Stimulated activated effector memory CD8-positive, alpha-beta T cell treated with anti-CD3 and anti-CD28 coated beads, Interleukin-12 subunit alpha, Interleukin-12 subunit beta, amount 100 ng/mL, for 72 hours (primary cell): ENCODE data around the gene RMDN3.

Source experiments
- ATAC-seq: fragments of 150-1000 bp; cut with Tn5 transposase; 2 replicates; pipeline ENCODE4 v1.10.0; 2021
- DNase-seq, 2 donors: peaks; one replicate each; pipeline ENCODE4 v3.0.0; 2021 to 2022; ENCODE audit warnings: low spot score in 2 of 2
- H3K27ac Mint-ChIP-seq: one replicate; pipeline ENCODE4 v1.8.0; 2022; ENCODE audit warnings: mild to moderate bottlenecking, mixed read lengths
- H3K36me3 Mint-ChIP-seq: one replicate; pipeline ENCODE4 v1.8.0; 2022; ENCODE audit warnings: mild to moderate bottlenecking, mixed read lengths
- H3K4me1 Mint-ChIP-seq: one replicate; pipeline ENCODE4 v1.8.0; 2022; ENCODE audit warnings: mixed read lengths
- H3K4me3 Mint-ChIP-seq: one replicate; pipeline ENCODE4 v1.8.0; 2022; ENCODE audit warnings: mild to moderate bottlenecking, mixed read lengths
- H3K9me3 Mint-ChIP-seq: one replicate; pipeline ENCODE4 v1.8.0; 2022; ENCODE audit warnings: mixed read lengths

The RMDN3 gene

GRCh38 chr15:40754883-40755811 is at the start of gene RMDN3:
RMDN3 (minus strand) TSS chr15:40755254; CDS start chr15:40754783, 471 bp downstream.
- no peaks in the 10 kb centered on the region for H3K9me3 Mint-ChIP-seq
- H3K4me3 Mint-ChIP-seq = peak within 1 kb of the TSS; percentile 90
- peak within 1 kb of the TSS; percentile 98 for H3K27ac Mint-ChIP-seq
- H3K4me1 Mint-ChIP-seq = peaks cover 40% of the 10 kb centered on the region
- peaks cover 39% of the 10 kb centered on the region for H3K36me3 Mint-ChIP-seq
- ATAC-seq (peak; percentile 94), DNase-seq (peak; percentile 92 to 96)

- peak overlapping the region; percentile 26 for H3K27ac Mint-ChIP-seq
- H3K36me3 Mint-ChIP-seq = peaks cover 46% of the 10 kb centered on the region
- H3K4me3 Mint-ChIP-seq = no peak overlapping the region
- peaks cover 37% of the 10 kb centered on the region for H3K4me1 Mint-ChIP-seq
- ATAC-seq (no peak), DNase-seq (no peak)
- H3K9me3 Mint-ChIP-seq = no peaks in the 10 kb centered on the region
Observed at GRCh38 chr15:40803688-40804087, 48.6 kb upstream of the RMDN3 start.

GRCh38 chr15:40803076-40803475 is 48.0 kb upstream of the RMDN3 start:
- no peak overlapping the region for H3K27ac Mint-ChIP-seq
- H3K4me3 Mint-ChIP-seq = no peak overlapping the region

GRCh38 chr15:40799523-40799922 is 44.5 kb upstream of the RMDN3 start:
- Mint-ChIP-seq H3K27ac (peak overlapping the region; percentile 32), H3K9me3 (no peaks in the 10 kb centered on the region), H3K4me3 (no peak overlapping the region), H3K4me1 (peaks cover 37% of the 10 kb centered on the region), H3K36me3 (peaks cover 51% of the 10 kb centered on the region)
- ATAC-seq (no peak), DNase-seq (no peak)

More at GRCh38 chr15:40803076-40803475, 48.0 kb upstream of the RMDN3 start:
- H3K4me1 Mint-ChIP-seq = peaks cover 37% of the 10 kb centered on the region
- DNase-seq = no peak
- H3K36me3 Mint-ChIP-seq = peaks cover 52% of the 10 kb centered on the region
- no peak for ATAC-seq
- no peaks in the 10 kb centered on the region for H3K9me3 Mint-ChIP-seq

- DNase-seq (no peak), ATAC-seq (no peak)
- H3K36me3 Mint-ChIP-seq = peaks cover 55% of the 10 kb centered on the region
- H3K27ac Mint-ChIP-seq = no peak overlapping the region
- no peak overlapping the region for H3K4me3 Mint-ChIP-seq
- no peaks in the 10 kb centered on the region for H3K9me3 Mint-ChIP-seq
- H3K4me1 Mint-ChIP-seq = peaks cover 39% of the 10 kb centered on the region
Observed at GRCh38 chr15:40796512-40796911, 41.5 kb upstream of the RMDN3 start.

- DNase-seq (no peak), ATAC-seq (no peak)
- H3K36me3 Mint-ChIP-seq = peaks cover 50% of the 10 kb centered on the region
- H3K27ac Mint-ChIP-seq = peak overlapping the region; percentile 3
- H3K4me3 Mint-ChIP-seq = no peak overlapping the region
- peaks cover 34% of the 10 kb centered on the region for H3K4me1 Mint-ChIP-seq
- no peaks in the 10 kb centered on the region for H3K9me3 Mint-ChIP-seq
Observed at GRCh38 chr15:40796041-40796440, 41.0 kb upstream of the RMDN3 start.

GRCh38 chr15:40793216-40793989 is 38.3 kb upstream of the RMDN3 start:
- DNase-seq = peak in 1 of 2 donors; percentile 74
- peak overlapping the region; percentile 20 for H3K27ac Mint-ChIP-seq
- H3K36me3 Mint-ChIP-seq = peaks cover 35% of the 10 kb centered on the region
- peaks cover 32% of the 10 kb centered on the region for H3K4me1 Mint-ChIP-seq
- H3K9me3 Mint-ChIP-seq = no peaks in the 10 kb centered on the region
- H3K4me3 Mint-ChIP-seq = no peak overlapping the region
- ATAC-seq = peak; percentile 93

- DNase-seq = no peak
- no peak for ATAC-seq
- no peak overlapping the region for H3K4me3 Mint-ChIP-seq
- peaks cover 25% of the 10 kb centered on the region for H3K36me3 Mint-ChIP-seq
- H3K4me1 Mint-ChIP-seq = peaks cover 34% of the 10 kb centered on the region
- H3K9me3 Mint-ChIP-seq = no peaks in the 10 kb centered on the region
- no peak overlapping the region for H3K27ac Mint-ChIP-seq
Observed at GRCh38 chr15:40792394-40792793, 37.3 kb upstream of the RMDN3 start.

- no peak for ATAC-seq
- Mint-ChIP-seq H3K9me3 (no peaks in the 10 kb centered on the region), H3K27ac (no peak overlapping the region), H3K36me3 (peaks cover 25% of the 10 kb centered on the region), H3K4me3 (no peak overlapping the region), H3K4me1 (peaks cover 37% of the 10 kb centered on the region)
- DNase-seq = no peak
Observed at GRCh38 chr15:40790718-40791117, 35.7 kb upstream of the RMDN3 start.

GRCh38 chr15:40789999-40790398 is 34.9 kb upstream of the RMDN3 start:
- Mint-ChIP-seq H3K4me1 (peaks cover 37% of the 10 kb centered on the region), H3K9me3 (no peaks in the 10 kb centered on the region), H3K36me3 (peaks cover 25% of the 10 kb centered on the region), H3K27ac (peak overlapping the region; percentile 84), H3K4me3 (no peak overlapping the region)
- ATAC-seq (no peak), DNase-seq (no peak)

- Mint-ChIP-seq H3K4me1 (peaks cover 37% of the 10 kb centered on the region), H3K4me3 (no peak overlapping the region), H3K27ac (peak overlapping the region; percentile 84), H3K9me3 (no peaks in the 10 kb centered on the region), H3K36me3 (peaks cover 25% of the 10 kb centered on the region)
- ATAC-seq (no peak), DNase-seq (no peak)
Observed at GRCh38 chr15:40789119-40789518, 34.1 kb upstream of the RMDN3 start.

- no peaks in the 10 kb centered on the region for H3K9me3 Mint-ChIP-seq
- peak overlapping the region; percentile 72 for H3K27ac Mint-ChIP-seq
- DNase-seq (no peak), ATAC-seq (peak; percentile 31)
- peaks cover 21% of the 10 kb centered on the region for H3K36me3 Mint-ChIP-seq
- no peak overlapping the region for H3K4me3 Mint-ChIP-seq
- H3K4me1 Mint-ChIP-seq = peaks cover 31% of the 10 kb centered on the region
Observed at GRCh38 chr15:40787991-40788390, 32.9 kb upstream of the RMDN3 start.

- Mint-ChIP-seq H3K4me1 (peaks cover 35% of the 10 kb centered on the region), H3K27ac (peak overlapping the region; percentile 72), H3K9me3 (no peaks in the 10 kb centered on the region), H3K4me3 (no peak overlapping the region), H3K36me3 (peaks cover 18% of the 10 kb centered on the region)
- ATAC-seq = peak; percentile 81
- DNase-seq = no peak
Observed at GRCh38 chr15:40787344-40787841, 32.3 kb upstream of the RMDN3 start.

- no peak for ATAC-seq
- no peak for DNase-seq
- Mint-ChIP-seq H3K4me1 (peaks cover 36% of the 10 kb centered on the region), H3K27ac (no peak overlapping the region), H3K36me3 (peaks cover 21% of the 10 kb centered on the region), H3K4me3 (no peak overlapping the region), H3K9me3 (no peaks in the 10 kb centered on the region)
Observed at GRCh38 chr15:40785814-40786213, 30.8 kb upstream of the RMDN3 start.

- no peak overlapping the region for H3K27ac Mint-ChIP-seq
- H3K4me3 Mint-ChIP-seq = no peak overlapping the region
- no peak for DNase-seq
- H3K36me3 Mint-ChIP-seq = peaks cover 21% of the 10 kb centered on the region
- ATAC-seq = no peak
- no peaks in the 10 kb centered on the region for H3K9me3 Mint-ChIP-seq
- H3K4me1 Mint-ChIP-seq = peaks cover 36% of the 10 kb centered on the region
Observed at GRCh38 chr15:40785164-40785563, 30.1 kb upstream of the RMDN3 start.
